A549 (cell line): Measurements from ENCODE around the gene NXN.
"Not testable (repeated sequence)": the region's sequence is repeated elsewhere in the genome, so short reads cannot be mapped to it uniquely, and the experiment has no call there.

ENCODE experiments used
- CTCF ChIP-seq: fragments of >200 bp; sonication (Bioruptor Twin); formaldehyde crosslinking; IDR thresholded peaks from 3 replicates; pipeline ENCODE4 v1.5.1; 2016
- E2F6 ChIP-seq: IDR thresholded peaks from 2 replicates; pipeline ENCODE4 v1.6.1; 2012; ENCODE audit warnings: low read depth, borderline replicate concordance
- EP300 ChIP-seq, 2 experiments: fragments of >200 bp; sonication (Bioruptor Twin); formaldehyde crosslinking; IDR thresholded peaks; 2 replicates in 1 of 2; 3 replicates in 1 of 2; pipeline ENCODE4 v1.6.1; 2016 to 2017
- FOSB ChIP-seq: fragments of 250-450 bp; sonication (Bioruptor Pico); IDR thresholded peaks from 2 replicates; pipeline ENCODE4 v1.5.0; 2020; ENCODE audit warnings: mild to moderate bottlenecking, moderate library complexity
- JUN ChIP-seq, 2 experiments: fragments of >200 bp; sonication (Bioruptor Twin); formaldehyde crosslinking; IDR thresholded peaks; 2 replicates in 1 of 2; 3 replicates in 1 of 2; pipeline ENCODE4 v1.6.1; 2016 to 2017
- MAX ChIP-seq: IDR thresholded peaks from 2 replicates; pipeline ENCODE4 v1.6.1; 2012
- NFE2L2 ChIP-seq: fragments of 150-350 bp; conservative IDR thresholded peaks from 2 replicates; pipeline ENCODE4 v1.6.1; 2014; ENCODE audit warnings: low read length
- POLR2A ChIP-seq: IDR thresholded peaks from 2 replicates; pipeline ENCODE4 v1.6.1; 2012; ENCODE audit warnings: mild to moderate bottlenecking, low read length
- RAD21 ChIP-seq, 2 experiments: fragments of >200 bp in 1 of 2; sonication (Bioruptor Twin) in 1 of 2; formaldehyde crosslinking in 1 of 2; IDR thresholded peaks in 1 of 2; conservative IDR thresholded peaks in 1 of 2; 2 replicates in 1 of 2; 3 replicates in 1 of 2; pipeline ENCODE4 v1.6.1; 2012 to 2018; ENCODE audit warnings: inconsistent platforms in 1 of 2
- SMC3 ChIP-seq: fragments of >200 bp; sonication (Bioruptor Twin); formaldehyde crosslinking; IDR thresholded peaks from 3 replicates; pipeline ENCODE4 v1.6.1; 2018; ENCODE audit warnings: inconsistent platforms
- USF2 ChIP-seq: fragments of 450-650 bp; IDR thresholded peaks from 2 replicates; pipeline ENCODE4 v1.6.1; 2014; ENCODE audit warnings: antibody characterized with exemption

- not testable (repeated sequence) for TF ChIP-seq JUN (IDR thresholded peaks at IDR 0.05); CTCF; E2F6; NFE2L2; USF2; EP300 (IDR thresholded peaks at IDR 0.05); RAD21 (conservative IDR thresholded peaks at IDR 0.05 in 1 of 2, IDR thresholded peaks at IDR 0.05 in 1 of 2); SMC3; MAX; POLR2A; FOSB (CRISPR knock-in tag)
Observed at GRCh38 chr17:829614-830013, 150.0 kb downstream of the NXN start.
